ENCODE measurements around the gene ZNF563. TPM values are rescaled to one million over a fixed set of nuclear protein-coding genes. Genes with fewer than 3 reads are reported as not detected.

The ZNF563 gene
- total and polyA plus RNA-seq, 12 donors, result 1.6 to 6.2 (median 4.2) TPM

- DNase-seq, result no peak
- no peak for ATAC-seq
- Histone ChIP-seq H3K36me3 (peaks cover 0 to 27% (median 0%) of the 10 kb centered on the region in 9 donors), H3K9me3 (peaks cover 0 to 53% (median 0%) of the 10 kb centered on the region in 11 donors), H3K4me1 (peaks cover 0 to 21% (median 13%) of the 10 kb centered on the region in 9 donors), H3K4me3 (no peak overlapping the region), H3K27me3 (no peaks in the 10 kb centered on the region), H3K27ac (no peak overlapping the region)
- TF ChIP-seq CTCF (IDR thresholded peaks at IDR 0.05), result no peak
- intact Hi-C loops (cut with DNase I), result loop anchor here in 1 of 10 donors (5.0 kb wide), 1 partner anchor 87 kb away; no protein-coding TSS in a partner anchor
- WGBS, 2 donors, result 97 to 100% methylated on average over 14 of the region's 14 CpGs
These were observed 49.2 kb downstream of the ZNF563 start for GRCh38 chr19:12284226-12284625.

DNA sequence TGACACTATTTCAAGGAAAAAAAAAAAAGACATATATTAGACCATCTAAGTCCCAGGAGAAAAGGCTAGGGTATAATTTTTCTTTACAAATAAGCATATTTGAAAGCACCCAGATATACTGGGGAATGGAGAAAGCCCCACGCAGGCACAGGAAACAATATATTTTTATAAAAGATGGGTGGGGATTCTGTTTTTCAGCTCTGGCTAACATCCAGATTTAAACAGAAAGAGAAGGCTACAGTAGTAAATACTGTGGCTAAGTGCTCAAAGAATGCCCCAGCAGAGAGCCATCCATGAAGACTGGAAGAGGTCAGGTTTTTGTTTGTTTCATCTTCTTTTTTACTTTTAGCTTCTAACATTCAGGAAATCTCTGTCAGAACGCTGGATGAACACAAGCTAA, 54.7 kb downstream of the ZNF563 start:
- Histone ChIP-seq H3K27me3 (no peaks in the 10 kb centered on the region), H3K36me3 (peaks cover under 1 to 47% (median 27%) of the 10 kb centered on the region in 9 donors), H3K4me3 (no peak overlapping the region), H3K4me1 (peaks cover 0 to 17% (median 4%) of the 10 kb centered on the region in 9 donors), H3K9me3 (peaks cover 0 to 97% (median 13%) of the 10 kb centered on the region in 11 donors), H3K27ac (no peak overlapping the region)
- no peak for TF ChIP-seq CTCF (IDR thresholded peaks at IDR 0.05)
- 64 to 71% methylated on average over 2 of the region's 2 CpGs for WGBS, 2 donors
- ATAC-seq (no peak), DNase-seq (no peak)
- intact Hi-C loops (cut with DNase I), result no loop called here

DNA sequence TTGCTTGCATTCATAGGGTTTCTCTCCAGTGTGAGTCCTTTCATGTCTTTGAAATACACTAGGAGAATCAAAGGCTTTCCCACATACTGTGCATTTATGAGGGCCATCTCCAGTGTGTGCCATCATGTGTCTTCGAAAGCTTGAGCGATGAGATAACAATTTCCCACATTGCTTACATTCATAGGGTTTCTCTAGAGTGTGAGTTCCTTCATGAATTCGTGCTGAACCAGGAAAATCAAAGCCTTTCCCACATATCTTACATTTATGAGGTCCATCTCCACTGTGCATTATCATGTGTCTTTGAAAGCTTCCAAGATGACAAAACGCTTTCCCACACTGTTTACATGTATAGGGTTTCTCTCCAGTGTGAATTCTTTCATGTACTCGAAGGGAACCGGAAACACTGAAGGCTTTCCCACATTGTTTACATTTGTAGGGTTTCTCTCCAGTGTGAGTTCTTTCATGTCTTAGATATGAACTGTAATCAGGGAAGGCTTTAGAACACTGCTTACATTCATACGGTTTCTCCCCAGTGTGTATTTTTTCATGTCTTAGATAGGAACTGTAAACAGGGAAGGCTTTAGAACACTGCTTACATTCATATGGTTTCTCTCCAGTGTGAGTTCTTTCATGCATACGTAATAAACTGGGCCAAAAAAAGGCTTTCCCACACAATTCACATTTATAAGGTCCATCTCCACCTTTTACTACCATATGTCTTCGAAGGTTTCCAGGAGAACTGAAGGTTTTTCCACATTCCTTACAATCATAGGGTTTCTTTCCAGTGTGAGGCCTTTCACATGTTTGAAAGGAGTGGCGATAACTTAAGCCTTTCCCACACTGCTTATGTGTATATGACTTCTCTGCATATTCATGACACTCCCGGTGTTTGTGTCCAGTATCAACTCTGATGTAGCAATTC, 60.2 kb downstream of the ZNF563 start:
- Histone ChIP-seq H3K27ac (no peak overlapping the region), H3K4me1 (peaks cover 0 to under 1% (median 0%) of the 10 kb centered on the region in 9 donors), H3K27me3 (no peaks in the 10 kb centered on the region), H3K36me3 (peaks cover 14 to 97% (median 63%) of the 10 kb centered on the region in 9 donors), H3K4me3 (no peak overlapping the region), H3K9me3 (peaks cover 6 to 100% (median 47%) of the 10 kb centered on the region in 11 donors)
- ATAC-seq (no peak), DNase-seq (no peak)
- intact Hi-C loops (cut with DNase I), result no loop called here
- 97 to 98% methylated on average over 11 of the region's 11 CpGs for WGBS, 2 donors
- no peak for TF ChIP-seq CTCF (IDR thresholded peaks at IDR 0.05)

GRCh38 chr19:12272386-12272785, 61.0 kb downstream of the ZNF563 start:
- 99 to 100% methylated on average over 5 of the region's 5 CpGs for WGBS, 2 donors
- Histone ChIP-seq H3K4me1 (no peaks in the 10 kb centered on the region), H3K27ac (no peak overlapping the region), H3K36me3 (peaks cover 14 to 88% (median 63%) of the 10 kb centered on the region in 9 donors), H3K27me3 (no peaks in the 10 kb centered on the region), H3K9me3 (peaks cover 6 to 98% (median 44%) of the 10 kb centered on the region in 11 donors), H3K4me3 (no peak overlapping the region)
- DNase-seq (no peak), ATAC-seq (no peak)
- no peak for TF ChIP-seq CTCF (IDR thresholded peaks at IDR 0.05)
- intact Hi-C loops (cut with DNase I), result no loop called here

Data from heart right ventricle (tissue), 16 donors.